ENCODE measurements around the gene PIK3AP1. TPM values are rescaled to one million over a fixed set of nuclear protein-coding genes. Genes with fewer than 3 reads are reported as not detected.

PIK3AP1 gene
- total RNA-seq, 1 experiment from 2014 or later = 1.6 TPM

DNA sequence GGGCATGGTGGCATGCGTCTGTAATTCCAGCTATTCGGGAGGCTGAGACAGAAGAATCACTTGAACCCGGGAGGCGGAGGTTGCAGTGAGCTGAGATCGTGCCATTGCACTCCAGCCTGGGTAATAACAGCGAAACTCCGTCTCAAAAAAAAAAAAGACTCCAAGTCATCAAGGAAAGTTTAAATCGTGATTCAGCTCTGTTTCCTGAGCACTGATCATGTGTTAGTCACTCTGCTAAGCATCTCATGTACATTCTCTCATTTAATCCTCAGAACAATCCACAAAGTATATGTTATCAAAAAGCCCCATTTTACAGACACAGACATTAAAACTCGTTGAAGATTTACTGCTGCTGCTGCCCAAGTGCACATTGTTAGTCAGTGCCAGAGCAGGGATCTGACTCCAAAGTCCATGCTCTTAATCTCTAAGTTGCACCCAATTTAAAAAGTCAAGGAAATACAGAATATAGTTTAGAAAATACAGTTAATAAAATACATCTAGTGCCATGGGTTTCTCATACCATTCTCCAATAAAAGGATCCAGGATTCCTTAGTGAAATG lies 6.2 kb downstream of the PIK3AP1 start:
- no peak for DNase-seq
- TF ChIP-seq, protein P1, sequence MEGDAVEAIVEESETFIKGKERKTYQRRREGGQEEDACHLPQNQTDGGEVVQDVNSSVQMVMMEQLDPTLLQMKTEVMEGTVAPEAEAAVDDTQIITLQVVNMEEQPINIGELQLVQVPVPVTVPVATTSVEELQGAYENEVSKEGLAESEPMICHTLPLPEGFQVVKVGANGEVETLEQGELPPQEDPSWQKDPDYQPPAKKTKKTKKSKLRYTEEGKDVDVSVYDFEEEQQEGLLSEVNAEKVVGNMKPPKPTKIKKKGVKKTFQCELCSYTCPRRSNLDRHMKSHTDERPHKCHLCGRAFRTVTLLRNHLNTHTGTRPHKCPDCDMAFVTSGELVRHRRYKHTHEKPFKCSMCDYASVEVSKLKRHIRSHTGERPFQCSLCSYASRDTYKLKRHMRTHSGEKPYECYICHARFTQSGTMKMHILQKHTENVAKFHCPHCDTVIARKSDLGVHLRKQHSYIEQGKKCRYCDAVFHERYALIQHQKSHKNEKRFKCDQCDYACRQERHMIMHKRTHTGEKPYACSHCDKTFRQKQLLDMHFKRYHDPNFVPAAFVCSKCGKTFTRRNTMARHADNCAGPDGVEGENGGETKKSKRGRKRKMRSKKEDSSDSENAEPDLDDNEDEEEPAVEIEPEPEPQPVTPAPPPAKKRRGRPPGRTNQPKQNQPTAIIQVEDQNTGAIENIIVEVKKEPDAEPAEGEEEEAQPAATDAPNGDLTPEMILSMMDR (IDR thresholded peaks at IDR 0.05; ENCODE audit: insufficient read depth in 1 of 2, low read depth in 1 of 2, low read length in 1 of 2, severe bottlenecking in 1 of 2, unreplicated experiment in 1 of 2) = no peak
- intact Hi-C loops (cut with micrococcal nuclease; ENCODE audit: unreplicated experiment) = no loop called here
- H3K4me3 Mint-ChIP-seq (ENCODE audit: unreplicated experiment) = no peak overlapping the region
- no TSS peak for BruUV-seq (replicated peaks)
- ChIA-PET CTCF (no interaction called here), POLR2A (no interaction called here)
- no peaks in the 10 kb centered on the region for H3K9me3 Mint-ChIP-seq (ENCODE audit: unreplicated experiment)
- no peaks in the 10 kb centered on the region for H3K36me3 ChIP-seq (ENCODE audit: control insufficient read depth, insufficient read depth, low read length)
- H3K4me1 ChIP-seq = peaks cover 7% of the 10 kb centered on the region
- no peaks in the 10 kb centered on the region for H3K4me1 Mint-ChIP-seq (ENCODE audit: low read depth, unreplicated experiment)
- peaks cover 8% of the 10 kb centered on the region for H3K27me3 Mint-ChIP-seq (ENCODE audit: insufficient read depth, unreplicated experiment)
- H3K27ac Mint-ChIP-seq (ENCODE audit: unreplicated experiment) = no peak overlapping the region
- no peaks in the 10 kb centered on the region for H3K9me3 ChIP-seq
- no peak overlapping the region for H3K4me3 ChIP-seq (ENCODE audit: low read depth, low read length)
- H3K36me3 Mint-ChIP-seq (ENCODE audit: insufficient read depth, unreplicated experiment) = no peaks in the 10 kb centered on the region
- H3K27me3 ChIP-seq (replicated peaks; ENCODE audit: control insufficient read depth, insufficient read depth, low read length) = peaks cover 2% of the 10 kb centered on the region

DNA sequence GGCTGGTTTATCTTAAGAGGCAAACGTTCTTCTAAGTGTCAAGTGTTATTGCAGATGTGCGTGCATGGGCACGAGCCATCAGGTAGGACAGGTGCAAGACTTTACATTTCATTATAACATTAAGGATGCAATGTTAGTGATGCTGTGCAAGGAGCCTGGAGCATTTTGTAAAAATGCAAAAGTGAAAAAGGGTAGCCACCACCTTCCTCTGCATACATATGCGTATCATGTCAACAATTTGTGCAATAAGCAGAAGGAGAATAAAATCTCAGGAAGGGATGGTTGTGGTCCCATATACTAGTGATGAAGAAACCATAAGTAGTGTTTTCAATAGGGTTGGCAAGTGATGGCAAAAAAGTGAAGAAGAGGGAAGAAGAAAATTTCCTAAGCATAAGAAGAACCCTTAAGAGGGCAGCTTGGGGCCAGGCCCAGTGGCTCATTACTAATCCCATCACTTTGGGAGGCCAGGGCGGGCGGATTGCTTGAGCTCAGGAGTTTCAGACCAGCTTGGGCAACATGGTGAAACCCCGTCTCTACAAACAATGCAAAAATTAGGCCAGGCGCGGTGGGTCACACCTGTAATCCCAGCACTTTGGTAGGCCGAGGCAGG lies 7.5 kb downstream of the PIK3AP1 start:
- POLR2A ChIA-PET = no interaction called here

DNA sequence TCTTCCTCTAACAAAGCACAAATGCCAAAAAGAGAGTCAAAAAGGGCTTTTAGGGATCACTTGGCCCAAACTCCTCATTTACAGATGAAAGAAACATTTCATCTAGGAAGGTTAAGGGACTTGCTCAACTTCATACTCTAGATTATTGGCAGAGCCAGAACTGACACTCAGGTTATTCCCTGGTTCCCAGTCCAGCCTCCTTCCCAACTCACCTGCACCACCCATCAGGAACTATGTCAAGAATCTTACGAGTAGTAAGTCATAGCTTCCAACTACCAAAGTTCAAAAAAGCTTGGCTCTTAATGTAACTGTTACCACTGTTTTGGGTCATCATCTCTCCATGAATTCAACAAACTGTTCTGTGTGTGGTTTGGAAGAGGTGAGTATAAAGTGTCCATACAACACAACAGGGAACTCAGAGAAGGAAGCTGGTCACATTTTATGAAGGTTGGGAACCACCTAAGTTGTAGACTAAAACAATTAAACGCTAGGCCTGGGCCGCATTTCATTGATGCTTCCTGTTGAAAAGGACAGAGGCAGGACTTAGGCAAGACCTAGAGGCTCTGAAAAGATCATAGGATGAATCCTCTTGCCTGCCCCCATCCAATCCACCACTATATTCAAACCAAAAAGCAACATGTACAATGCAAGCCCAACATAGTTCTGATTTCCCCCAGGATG lies 9.1 kb downstream of the PIK3AP1 start:
- no peaks in the 10 kb centered on the region for H3K4me1 Mint-ChIP-seq (ENCODE audit: low read depth, unreplicated experiment)
- H3K9me3 Mint-ChIP-seq (ENCODE audit: unreplicated experiment) = no peaks in the 10 kb centered on the region
- H3K27me3 Mint-ChIP-seq (ENCODE audit: insufficient read depth, unreplicated experiment) = no peaks in the 10 kb centered on the region
- Histone ChIP-seq H3K4me1 (peaks cover 5% of the 10 kb centered on the region), H3K27me3 (replicated peaks; ENCODE audit: control insufficient read depth, insufficient read depth, low read length) (no peaks in the 10 kb centered on the region), H3K4me3 (ENCODE audit: low read depth, low read length) (no peak overlapping the region), H3K9me3 (no peaks in the 10 kb centered on the region), H3K36me3 (ENCODE audit: control insufficient read depth, insufficient read depth, low read length) (no peaks in the 10 kb centered on the region)
- TF ChIP-seq, protein P1 (IDR thresholded peaks at IDR 0.05; ENCODE audit: insufficient read depth in 1 of 2, low read depth in 1 of 2, low read length in 1 of 2, severe bottlenecking in 1 of 2, unreplicated experiment in 1 of 2) = no peak
- H3K36me3 Mint-ChIP-seq (ENCODE audit: insufficient read depth, unreplicated experiment) = no peaks in the 10 kb centered on the region
- intact Hi-C loops (cut with micrococcal nuclease; ENCODE audit: unreplicated experiment) = no loop called here
- ChIA-PET CTCF (interaction anchor here (1.0 kb wide), 1 partner anchor 70 kb away, joined by 4 read pairs; no protein-coding TSS in a partner anchor), POLR2A (no interaction called here)
- no TSS peak for BruUV-seq (replicated peaks)
- no peak overlapping the region for H3K4me3 Mint-ChIP-seq (ENCODE audit: unreplicated experiment)
- no peak for DNase-seq
- no peak overlapping the region for H3K27ac Mint-ChIP-seq (ENCODE audit: unreplicated experiment)

More for the DNA sequence above, 7.5 kb downstream of the PIK3AP1 start:
- Histone ChIP-seq H3K4me3 (ENCODE audit: low read depth, low read length) (no peak overlapping the region), H3K4me1 (peaks cover 5% of the 10 kb centered on the region), H3K9me3 (no peaks in the 10 kb centered on the region), H3K36me3 (ENCODE audit: control insufficient read depth, insufficient read depth, low read length) (no peaks in the 10 kb centered on the region), H3K27me3 (replicated peaks; ENCODE audit: control insufficient read depth, insufficient read depth, low read length) (peaks cover 2% of the 10 kb centered on the region)
- H3K9me3 Mint-ChIP-seq (ENCODE audit: unreplicated experiment) = no peaks in the 10 kb centered on the region
- no peak for DNase-seq
- H3K4me3 Mint-ChIP-seq (ENCODE audit: unreplicated experiment) = no peak overlapping the region
- CTCF ChIA-PET = no interaction called here
- no peaks in the 10 kb centered on the region for H3K36me3 Mint-ChIP-seq (ENCODE audit: insufficient read depth, unreplicated experiment)
- TF ChIP-seq, protein P1 (IDR thresholded peaks at IDR 0.05; ENCODE audit: insufficient read depth in 1 of 2, low read depth in 1 of 2, low read length in 1 of 2, severe bottlenecking in 1 of 2, unreplicated experiment in 1 of 2) = no peak
- H3K27me3 Mint-ChIP-seq (ENCODE audit: insufficient read depth, unreplicated experiment) = peaks cover 3% of the 10 kb centered on the region
- H3K4me1 Mint-ChIP-seq (ENCODE audit: low read depth, unreplicated experiment) = no peaks in the 10 kb centered on the region
- no peak overlapping the region for H3K27ac Mint-ChIP-seq (ENCODE audit: unreplicated experiment)
- intact Hi-C loops (cut with micrococcal nuclease; ENCODE audit: unreplicated experiment) = no loop called here
- BruUV-seq (replicated peaks) = no TSS peak

All from Caco-2 (cell line).